ENCODE measurements around the gene CCL17.

DNA sequence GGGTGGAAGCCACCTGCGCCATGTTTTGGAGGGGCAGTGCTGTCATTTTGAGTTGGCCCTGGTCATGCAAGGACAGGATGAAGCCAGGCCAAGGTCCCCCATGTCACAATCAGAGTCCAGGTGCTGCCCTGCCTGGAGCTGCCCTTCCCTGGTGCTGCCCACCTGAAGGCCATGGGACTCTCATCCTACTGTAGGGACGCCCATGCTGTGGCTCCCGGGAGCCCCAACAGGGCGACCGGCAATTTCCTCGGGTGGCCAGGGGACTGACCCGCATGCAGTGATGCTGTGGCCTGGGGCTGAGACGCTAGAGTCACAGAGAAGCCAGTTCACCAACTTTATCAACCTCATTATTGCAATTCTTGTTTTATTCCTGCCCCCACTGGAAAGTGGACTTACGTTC, 8.0 kb downstream of the CCL17 start:
- TF ChIP-seq POLR2AphosphoS5 (IDR thresholded peaks at IDR 0.05; ENCODE audit: borderline replicate concordance, low read depth, low read length): no peak
- TF ChIP-seq EZH2 (IDR thresholded peaks at IDR 0.05): no peak

Measured in SK-N-MC (cell line).